ENCODE data around the gene PALLD.
"Not testable (repeated sequence)": the region's sequence is repeated elsewhere in the genome, so short reads cannot be mapped to it uniquely, and the experiment has no call there.

The PALLD gene

DNA sequence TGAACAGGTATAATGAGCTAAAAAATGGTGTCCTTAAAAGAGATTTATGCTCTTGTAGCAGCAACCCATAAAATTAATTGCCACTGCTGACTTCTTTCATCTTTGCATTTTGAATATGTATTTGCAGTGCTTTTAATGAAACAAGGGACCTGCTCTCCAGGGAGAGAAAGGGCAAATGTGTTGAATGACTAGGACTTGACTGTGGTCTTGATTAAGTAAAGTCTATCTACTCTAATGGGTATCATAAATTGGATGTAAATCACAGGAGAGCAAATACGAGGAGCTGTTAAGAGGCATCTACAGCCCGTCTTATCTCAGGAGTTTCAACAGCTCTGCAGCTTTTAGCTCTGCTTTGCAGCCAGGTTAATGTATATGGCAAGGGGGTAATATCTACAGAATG, 216.4 kb downstream of the PALLD start:
- DNase-seq: no peak

DNA sequence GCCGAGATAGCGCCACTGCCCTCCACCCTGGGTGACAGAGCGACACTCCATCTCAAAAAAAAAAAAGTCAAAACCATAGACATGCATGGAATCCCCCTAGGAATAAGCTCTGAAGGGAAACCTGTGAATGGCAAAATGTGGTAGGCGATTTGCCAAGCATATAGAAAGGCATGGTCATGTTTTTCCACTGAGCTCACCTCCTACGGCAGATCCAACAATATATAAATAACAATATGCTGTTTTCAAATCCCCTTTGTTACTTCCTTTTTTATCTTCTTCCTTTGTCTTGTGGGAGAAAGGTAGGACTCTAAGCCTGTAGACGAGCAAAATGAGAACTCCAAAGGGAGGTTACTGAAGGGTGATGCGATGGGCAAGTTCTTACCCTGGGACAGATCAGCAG, 219.0 kb downstream of the PALLD start:
- no peak for DNase-seq

DNA sequence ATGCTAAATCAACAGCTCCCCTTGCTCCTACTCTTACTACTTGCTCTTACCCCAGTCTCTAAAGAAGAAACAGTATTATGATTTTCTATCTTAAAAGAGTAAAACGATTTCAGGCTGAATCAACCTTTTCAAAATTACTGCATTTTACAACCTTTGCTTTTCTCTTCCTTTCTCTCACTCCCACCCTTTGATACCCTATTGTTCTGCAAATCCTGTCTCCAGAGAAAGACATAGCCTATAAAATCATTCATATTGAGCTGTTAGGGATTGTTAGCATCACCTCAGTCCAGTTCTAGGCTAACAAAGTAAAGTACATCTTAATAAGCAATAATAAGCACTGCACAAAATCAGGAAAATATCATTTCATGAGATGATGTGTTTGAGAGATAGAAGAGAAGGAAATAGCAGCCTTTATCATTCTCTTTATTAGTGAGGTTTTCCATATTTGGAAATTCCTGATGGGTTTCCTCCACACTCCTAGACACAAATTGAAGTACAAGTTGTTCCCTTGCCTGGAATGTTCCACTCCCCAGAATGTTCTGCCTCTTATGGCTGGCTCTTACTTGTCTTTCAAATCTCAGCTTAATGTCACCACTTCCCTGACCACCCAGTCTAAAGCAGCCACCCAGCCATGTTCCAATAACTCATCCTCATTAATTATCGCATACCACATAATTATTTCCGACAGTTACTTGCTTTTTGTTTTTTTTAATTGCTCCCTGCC, 219.7 kb downstream of the PALLD start:
- no peak for DNase-seq

DNA sequence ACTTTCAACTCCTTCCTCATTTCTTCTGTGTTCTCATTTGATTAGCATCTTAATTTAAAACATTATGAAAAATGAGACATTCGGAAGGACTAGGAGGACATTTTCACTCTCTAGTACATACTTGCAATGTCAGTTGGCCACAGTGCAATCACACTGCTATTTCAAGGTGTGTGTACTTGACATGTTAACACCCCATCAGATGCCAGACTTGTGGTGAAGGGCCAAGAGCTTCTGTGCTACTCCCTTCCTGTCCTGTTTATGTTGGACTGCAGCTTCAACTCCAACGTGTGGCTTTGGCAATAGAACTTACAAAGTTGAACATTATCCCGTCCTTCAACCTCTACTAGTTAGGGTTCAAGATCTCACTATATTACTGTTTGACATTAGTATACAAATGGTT, 221.0 kb downstream of the PALLD start:
- DNase-seq: no peak

DNA sequence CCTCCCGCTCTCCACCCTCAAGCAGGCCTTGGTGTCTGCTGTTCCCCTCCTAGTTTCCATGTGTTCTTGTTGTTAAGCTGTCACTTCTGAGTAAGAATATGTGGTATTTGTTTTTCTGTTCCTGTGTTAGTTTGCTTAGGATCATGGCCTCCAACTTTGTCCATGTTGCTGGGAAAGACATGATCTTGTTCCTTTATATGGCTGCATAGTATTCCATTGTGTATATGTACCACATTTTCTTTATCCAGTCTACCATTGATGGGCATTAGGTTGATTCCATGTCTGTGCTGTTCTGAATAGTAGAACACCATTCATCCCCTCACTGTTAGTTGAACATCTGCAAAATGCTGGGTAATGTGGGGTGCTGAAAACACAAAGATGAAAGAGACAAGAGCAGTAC, 222.9 kb downstream of the PALLD start:
- DNase-seq: no peak

DNA sequence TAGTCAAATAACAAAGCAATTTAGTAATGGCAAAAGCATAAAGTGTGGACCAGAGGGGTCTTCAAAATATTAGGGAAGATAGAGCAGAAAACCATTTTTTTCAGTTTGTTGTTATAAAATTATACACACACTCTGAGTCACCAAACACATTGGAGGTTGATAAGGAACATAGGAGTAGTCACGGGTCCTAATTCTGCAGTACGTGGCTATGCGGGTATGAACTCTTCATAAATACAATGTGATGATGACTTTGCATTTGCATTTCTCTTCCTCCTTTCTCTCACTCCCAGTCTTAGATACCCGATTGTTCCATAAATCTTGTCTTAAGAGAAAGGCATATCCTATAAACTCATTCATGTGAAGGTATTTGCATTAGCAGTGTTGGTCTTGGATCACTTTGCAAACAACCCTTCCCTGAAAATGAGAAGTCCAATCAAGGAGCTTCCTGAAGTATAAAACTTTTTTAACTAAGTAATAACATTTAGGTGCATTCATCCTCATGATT, 223.6 kb downstream of the PALLD start:
- no peak for DNase-seq

DNA sequence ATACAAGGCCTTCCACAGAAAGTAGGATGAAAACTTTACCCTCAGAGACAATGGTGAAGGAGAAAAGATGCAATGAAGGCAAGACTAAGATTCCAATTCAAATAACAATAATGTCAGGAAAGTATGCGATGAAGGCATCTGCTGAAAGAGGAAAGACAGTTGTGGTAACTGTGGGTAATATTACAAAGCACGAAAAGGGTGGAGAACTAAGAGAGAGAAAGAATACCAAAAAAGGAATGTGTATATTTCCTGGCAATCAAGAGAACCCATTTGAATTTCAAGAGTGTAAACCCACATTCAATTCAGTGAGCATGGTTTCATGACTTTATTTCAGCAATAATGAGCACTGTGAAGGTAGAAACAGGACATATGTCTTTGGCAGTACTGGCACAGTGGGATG, 225.5 kb downstream of the PALLD start:
- no peak for DNase-seq

DNA sequence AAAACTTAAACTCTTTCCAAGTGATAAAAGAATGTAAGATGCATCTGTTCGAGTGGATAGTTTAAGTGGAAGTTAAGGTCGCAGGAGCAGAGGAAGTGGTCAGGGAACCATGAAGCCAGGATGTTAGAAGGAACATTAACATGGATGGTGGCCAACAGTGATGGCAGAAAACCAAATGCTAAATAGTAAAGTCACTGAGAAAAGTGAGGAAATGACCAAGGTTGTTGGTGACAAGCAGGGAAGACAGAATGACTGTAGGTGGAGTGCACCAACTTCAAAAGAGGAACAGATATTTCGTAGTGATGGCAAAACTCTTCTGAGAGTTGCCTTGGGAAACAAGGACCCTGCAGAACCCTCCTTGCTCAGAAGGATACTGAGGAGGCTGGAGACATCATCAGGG, 226.2 kb downstream of the PALLD start:
- no peak for DNase-seq

DNA sequence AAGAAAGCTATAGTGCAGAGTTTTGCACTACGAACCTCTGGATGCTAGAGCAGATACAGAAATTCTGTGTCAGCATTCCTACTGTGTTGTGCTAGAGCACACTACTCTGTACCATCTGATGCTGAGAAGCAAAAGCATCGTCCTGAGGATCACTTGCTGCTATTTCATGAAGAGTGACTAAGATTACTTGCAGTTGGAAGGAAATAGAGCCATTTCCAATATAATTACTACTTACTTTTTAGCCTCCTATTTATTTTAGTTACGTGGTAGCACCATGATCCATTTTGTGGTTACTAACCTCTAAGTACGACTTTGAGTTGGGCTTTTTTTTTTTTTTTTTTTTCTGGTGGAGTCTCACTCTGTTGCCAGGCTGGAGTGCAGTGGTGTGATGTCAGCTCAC, 226.7 kb downstream of the PALLD start:
- DNase-seq: no peak

DNA sequence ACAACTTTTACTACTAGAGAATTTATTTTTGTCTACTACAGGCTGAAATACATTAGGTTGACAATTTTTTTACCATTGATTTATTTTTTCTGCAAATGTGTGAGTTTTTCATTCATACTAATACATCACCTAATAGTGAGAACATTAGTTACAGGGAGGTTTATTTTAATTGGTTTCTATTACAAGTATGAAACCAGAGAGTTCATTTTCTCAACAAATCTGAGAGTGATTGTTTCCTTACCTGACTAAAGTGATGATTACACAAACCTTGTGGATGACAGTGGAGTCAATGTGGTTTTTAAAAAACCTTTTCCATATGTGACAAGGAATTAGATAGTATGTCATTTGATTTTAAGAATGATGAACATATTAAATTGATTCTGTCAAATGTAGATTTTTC, 227.4 kb downstream of the PALLD start:
- no peak for DNase-seq

DNA sequence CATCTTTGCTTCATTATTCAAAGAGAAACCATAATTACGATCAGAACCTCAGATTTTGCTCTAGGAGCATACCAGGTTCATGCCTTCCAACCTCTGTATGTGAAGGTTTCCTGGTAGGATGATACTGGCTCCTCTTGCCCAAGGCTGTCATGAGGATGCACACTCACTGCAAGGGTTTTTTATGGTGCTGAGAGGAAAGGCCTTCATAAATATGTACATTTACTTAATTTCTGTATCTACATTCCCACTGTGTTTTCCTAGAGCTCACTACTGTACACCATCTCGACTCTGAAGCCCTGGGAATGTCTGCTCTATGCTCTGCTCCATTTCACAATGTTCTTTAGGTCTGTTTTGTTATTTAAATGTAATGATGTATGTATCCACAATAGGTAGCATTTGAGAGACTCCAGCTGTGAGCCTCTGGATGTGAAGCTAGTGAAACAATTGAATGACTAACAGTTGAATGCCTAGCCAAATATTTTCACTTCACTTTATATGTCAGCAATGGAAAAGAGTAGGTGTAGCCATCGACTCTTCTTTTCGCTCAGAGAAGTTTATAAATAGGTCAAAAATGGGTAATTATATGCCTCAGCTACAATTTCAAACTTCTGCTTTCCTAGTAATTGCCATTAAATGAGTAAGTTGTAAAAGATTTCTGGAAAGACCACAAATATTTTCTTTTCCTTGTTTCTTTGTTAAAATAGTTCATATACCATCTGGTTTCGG, 228.0 kb downstream of the PALLD start:
- DNase-seq: no peak

DNA sequence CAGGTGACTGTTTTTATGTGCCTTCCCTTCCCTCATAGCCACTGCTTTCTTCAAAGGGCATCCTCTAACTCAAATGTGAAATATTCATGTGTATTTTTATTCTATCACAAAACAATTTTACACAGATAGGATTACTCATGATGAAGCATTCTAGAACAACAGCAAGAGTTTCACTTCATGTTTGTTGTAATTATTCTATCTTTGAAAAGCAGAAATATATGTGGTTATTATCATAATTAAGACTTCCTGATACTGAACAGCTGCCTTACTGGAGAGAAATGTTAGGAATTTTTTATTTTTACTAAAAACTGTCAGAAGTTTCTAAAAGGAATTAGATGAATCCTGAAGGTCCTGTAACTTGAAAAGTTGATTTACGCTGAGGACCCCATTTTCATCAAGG, 229.1 kb downstream of the PALLD start:
- no peak for DNase-seq

DNA sequence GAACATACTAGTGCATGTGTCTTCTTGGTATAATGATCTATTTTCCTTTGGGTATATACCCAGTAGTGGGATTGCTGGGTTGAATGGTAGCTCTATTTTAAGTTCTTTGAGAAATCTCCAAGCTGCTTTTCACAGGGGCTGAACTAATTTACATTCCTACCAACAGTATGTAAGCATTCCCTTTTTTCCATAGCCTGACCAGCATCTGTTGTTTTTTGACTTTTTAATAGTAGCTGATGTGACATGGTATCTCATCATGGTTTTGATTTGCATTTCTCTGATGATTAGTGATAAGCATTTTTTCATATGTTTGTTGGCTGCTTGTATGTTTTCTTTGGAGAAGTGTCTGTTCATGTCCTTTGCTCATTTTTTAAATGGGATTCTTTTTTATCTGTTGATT, 230.3 kb downstream of the PALLD start:
- DNase-seq: not testable (repeated sequence)

DNA sequence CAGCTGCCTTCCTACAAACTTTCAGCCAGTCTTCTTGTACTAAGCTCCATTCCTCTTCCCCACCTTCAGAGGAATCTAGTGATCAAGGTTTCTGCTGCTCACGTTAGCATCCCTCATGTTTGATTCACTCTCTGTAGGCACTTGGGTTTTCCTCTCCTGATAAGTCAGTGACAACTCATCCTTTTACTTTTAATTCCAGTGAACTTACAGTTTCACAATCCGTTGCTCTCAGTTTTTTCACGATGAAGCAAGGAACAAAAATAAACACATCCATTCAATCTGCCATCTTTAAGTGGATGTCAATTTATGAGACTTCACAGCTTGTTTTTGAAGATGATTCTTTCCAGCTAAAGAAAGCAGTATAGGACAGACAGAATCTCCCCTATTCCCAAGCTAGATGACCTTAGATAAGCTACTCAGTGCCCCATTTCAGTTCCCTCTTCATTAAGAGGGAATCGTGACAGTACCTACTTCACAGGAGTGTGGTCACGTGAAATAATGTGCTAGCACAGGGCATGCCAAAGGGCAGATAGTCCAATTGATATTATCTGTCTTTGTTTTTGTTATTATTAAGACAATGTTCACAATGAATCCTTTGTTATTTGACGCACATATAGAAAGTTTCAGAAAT, 234.3 kb downstream of the PALLD start:
- DNase-seq: no peak

DNA sequence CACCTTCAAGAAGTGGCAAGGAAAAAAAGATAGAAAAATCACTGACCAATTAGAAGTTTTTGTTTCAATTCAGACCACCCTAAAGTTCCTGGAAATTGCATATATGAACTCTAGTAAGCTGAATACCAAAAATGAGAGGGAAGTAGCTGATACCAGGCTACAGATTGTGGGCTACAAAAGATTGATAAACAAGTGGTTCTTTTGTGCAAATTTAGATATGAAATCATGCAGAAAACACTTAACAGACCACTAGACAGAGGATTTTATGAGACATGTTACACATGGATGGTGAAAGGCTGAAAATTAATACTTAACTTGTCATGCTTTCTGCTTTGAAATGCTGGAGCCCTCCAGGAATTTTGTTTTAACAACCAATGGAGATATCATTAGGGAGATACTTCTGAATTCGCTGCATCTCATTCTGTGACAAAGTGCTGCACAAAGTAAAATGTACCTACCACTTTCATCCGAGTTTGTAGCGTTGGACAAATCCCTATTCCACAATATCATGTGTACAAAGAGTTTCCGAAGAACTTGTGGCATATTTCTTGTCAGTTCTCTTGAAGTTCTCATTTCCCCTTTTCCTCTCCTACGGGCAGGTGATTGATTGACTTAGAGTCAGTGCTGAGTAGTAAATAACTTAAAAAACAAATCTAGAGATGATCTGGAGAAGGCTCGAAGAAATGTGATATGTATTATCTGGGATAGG, 235.0 kb downstream of the PALLD start:
- DNase-seq: no peak

DNA sequence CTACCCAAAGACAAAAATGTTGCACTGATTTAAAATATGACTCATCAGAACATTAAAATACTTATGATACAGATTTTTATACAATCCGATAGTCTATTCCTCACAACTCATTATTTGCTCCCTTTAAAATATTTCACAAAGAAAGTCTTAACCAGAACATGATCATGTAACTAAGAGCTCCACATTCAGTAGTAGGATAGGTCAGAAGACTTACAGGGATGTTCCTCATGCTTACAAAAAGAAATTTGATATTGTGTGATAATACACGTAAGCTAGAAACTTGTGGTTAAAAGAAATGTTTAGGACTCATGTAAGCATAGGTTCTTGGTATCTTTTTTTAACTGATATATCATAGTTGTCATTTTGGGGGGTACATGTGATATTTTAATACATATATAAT, 235.9 kb downstream of the PALLD start:
- DNase-seq: no peak

DNA sequence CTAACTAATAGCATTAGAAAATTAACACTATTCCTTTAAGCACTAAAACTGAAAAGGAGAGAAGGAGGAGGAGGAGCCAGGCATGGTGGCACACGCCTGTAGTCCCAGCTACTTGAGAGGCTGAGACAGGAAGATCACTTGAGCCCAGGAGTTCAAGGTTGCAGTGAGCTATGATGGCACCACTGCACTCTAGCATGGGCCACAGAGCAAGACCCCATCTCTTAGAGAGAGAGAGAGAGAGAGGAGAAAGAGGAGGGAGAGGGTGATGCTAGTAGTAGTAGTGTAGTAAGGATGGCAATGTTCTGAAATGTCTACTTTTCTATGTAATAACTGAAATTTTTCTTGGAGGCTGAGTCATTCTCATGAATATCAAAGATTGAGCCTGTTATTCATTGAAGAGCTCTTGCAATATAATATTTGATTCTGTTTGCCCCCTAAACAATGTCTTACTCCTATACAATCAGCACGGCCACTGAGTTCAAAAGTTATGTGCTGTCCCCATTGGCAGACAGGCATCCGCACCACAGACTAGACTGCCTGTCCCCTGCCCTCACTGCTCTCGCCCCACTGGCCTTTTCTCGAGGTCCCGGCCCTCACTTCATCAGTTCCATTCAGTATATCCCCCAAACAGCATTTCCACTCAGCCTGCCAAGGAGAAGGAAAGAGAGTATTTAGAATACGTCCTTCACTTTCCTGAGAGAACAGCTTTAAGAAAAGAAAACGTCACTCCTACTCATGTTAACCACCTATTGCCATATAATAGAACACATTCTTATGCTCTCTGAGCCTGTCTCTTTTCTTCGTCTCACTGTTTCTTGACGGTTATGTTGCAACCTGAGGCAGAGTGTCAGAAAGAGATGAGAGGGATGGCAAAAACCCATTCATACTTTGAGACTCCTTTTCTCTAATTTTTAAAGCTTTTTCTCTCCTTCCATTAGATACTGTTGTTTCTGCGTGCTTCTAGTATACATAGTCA, 238.1 kb downstream of the PALLD start:
- DNase-seq: no peak

DNA sequence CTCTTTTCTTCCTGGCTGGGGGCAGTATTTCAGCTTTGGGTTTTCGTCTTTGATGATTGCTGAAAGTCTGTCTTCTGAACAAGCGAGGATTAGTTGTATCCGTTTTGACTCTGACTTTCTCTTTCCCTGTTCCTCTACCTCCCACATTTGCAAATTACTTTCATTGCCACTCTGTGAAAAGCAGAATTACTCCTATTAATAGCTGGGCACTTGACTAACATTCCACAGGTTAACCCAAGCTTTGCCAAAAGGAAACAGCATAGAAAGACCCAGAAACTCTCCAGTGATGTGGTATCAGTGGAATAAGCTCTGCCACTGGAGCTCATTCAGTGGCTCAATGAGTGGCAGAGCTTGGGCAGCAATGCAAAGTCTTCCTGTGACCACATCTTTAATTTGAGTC, 238.9 kb downstream of the PALLD start:
- DNase-seq: no peak

DNA sequence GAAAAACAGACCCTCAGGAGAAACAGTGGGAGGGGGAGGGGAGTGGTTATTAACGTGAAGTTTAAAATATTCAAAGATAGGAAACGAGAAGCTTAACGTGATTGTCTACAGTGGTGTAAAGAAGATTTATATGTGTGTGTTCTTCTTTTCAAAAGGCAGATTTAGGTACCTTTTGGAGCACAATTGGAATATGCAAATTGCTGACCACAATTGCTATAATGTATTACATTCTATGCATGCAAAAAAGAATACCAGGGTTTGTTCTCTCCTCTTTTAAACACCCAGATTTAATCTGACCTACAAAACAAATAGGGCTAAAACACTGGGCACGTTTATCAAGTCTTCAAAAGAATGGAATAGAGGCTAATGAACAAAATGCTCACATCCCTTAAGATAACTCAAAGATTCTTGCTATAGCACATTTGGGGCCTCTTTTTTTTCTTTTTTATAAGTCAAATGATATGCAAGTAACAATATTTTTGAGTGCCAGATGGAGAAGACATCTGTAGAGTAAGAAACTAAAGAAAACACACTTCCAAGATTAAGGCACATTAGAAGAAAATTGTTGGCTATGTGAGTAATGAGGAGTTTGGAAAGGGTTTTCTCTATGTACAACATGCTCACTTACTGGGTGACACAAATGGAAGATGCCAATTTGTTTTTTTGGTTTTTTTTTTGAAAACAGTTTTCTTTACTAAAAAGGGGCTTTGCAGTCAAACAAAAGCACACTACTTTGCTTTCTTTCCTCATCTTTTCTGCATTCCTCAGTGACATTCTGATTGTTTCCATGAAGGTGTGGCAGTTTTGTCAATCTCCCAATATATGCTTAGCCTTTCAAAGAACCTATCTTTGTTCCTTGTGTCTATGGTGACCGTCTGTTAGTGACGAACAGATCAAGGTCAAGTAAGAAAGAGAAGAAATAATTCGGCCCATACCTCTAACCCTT, 240.3 kb downstream of the PALLD start:
- no peak for DNase-seq

DNA sequence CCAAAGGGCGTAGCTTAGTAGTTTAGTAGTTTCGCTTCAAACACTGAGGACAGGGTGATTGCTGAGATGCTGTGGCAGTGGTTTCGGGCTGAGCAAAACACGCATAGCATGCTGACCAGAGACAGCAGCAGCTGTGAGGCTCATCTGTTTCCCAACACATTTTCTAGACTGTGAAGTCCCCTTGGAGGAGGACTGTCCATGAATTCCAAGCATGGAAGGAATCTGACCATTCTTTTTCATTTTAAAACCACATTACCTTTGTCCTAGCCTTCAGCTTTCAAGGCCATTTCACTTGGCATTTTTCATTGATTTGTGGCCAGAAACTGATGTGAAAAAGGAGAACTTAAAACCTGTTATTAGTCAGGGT, 240.9 kb downstream of the PALLD start:
- DNase-seq: no peak

DNA sequence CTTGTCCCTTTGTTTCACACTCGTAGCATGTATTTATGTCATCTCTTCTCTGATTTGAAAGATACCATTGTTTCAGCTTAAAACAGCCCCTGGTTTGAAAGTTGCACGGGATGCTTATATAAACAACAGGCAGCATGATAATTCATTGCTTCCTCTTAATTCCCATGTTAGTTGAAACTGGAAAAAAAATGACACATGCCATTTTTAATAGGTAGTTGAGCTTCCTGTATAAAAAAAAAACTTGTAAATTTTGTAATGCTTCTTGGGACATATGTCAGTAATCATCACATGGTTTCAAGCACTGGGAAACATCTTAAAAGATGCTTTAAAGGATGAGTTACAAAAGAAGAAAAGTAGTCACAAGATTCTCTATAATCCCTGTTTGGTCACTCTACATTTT, 243.0 kb downstream of the PALLD start:
- DNase-seq: no peak
